ENCODE data around the gene DLX6.

DLX6 gene

DNA sequence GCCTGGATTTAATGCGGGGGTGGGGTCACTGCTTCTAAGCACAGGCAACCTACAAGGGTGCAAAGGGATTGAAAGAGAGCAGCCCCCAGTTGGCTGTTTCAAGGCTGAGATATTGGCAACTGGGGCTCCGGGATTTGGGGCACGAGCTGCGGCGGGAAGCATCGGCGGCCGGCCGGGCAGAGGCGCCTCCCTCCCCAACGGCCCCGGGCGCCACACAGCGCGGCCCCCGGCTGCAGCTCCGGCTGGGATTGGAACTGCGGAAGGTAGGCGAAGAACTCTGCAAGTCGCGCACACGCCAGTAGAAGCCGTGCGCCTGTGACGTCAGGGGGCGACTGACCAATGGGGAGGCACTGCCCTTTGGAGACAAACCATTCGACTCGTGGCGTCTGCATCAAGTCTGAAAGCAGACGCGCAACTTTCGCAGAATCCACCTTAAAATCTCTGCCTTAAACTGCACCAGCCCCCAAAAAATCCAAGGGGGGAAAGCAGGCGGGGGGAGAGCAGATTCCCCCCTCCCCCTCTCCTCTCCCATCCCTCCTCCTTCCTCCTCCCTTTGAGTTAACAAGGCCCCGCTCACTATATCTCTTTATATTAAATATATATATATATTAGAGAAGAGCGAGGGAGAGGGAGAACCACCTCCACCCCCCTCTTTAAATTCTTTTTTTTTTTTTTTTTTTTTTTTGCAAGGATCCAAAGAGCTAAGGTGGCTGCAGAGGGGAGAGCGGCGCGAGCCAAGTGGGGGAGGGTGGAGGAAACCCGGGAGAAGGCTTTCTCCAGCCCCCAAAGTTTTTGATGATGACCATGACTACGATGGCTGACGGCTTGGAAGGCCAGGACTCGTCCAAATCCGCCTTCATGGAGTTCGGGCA, at the start of gene DLX6:
Gene DLX6 (plus strand): TSS at position 371 of the 872 bp plus-strand sequence. CDS start 425 bp downstream, at position 796.
- no peak for DNase-seq (ENCODE audit: low read depth in 2 of 2)

- no peak for DNase-seq (ENCODE audit: low read depth in 2 of 2)
Observed at GRCh38 chr7:96959135-96959534, 46.2 kb upstream of the DLX6 start.

- no peak for DNase-seq (ENCODE audit: low read depth in 2 of 2)
Observed at GRCh38 chr7:96962221-96962885, 43.0 kb upstream of the DLX6 start.

DNA sequence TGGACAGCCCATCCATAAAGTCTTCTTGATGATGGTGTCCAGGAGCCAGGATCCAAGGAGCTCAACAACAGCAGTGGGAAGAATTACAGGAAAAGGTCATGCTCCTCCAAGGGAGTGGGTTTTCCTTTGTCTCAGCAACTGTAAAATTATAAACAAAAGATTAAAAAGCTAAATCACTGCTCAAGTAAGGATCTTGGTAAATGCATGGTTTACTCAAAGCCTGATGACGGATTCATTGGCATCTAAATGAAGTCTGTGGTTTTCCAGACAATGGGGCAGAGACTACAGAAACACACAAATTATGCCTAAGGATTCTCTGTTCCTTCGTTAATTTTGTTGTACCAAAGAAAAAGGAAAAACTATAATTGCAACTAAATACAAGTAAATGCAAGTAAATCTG, 36.4 kb upstream of the DLX6 start:
- DNase-seq (ENCODE audit: low read depth in 2 of 2): no peak

DNA sequence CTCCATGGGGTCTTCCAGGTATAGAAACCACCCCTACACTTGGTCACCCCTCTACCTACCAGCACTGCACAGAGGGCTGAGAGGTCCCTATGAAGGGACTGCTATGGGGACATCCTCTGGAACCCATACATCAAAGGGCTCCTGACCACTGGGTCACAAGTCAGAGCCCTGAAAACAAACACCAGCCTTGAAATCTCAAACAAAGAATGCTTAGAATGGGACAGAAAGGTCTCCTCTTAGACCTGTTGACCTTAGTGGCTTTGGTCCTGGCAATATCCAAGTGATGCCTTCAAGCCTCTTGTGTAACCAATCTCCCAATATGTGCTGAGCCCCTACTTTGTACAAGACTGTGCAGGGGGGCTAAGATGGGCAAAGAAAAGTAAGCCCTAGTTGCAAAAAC, 34.6 kb upstream of the DLX6 start:
- no peak for DNase-seq (ENCODE audit: low read depth in 2 of 2)

- DNase-seq (ENCODE audit: low read depth in 2 of 2): no peak
Observed at GRCh38 chr7:96973986-96974385, 31.4 kb upstream of the DLX6 start.

DNA sequence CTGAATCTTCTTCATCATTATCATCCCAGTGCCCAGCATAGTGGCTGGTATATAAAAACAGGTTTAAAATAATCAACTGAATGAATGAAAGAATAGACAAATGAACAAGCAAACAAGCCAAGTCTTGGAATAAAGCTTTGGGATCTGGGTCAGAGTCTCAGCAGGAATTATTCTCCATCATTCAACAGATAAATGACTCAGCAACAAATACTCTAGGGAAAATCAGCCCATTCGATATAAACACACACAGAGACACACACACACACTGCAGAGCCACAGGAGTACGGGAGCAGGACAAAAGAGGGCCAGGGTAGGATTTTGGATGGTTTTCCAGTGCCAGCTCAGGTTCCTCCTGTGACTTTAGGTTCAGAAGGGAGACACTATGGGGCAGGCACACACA, 29.2 kb upstream of the DLX6 start:
- no peak for DNase-seq (ENCODE audit: low read depth in 2 of 2)

GRCh38 chr7:96977445-96977844, 27.9 kb upstream of the DLX6 start:
- DNase-seq (ENCODE audit: low read depth in 2 of 2): no peak

- no peak for DNase-seq (ENCODE audit: low read depth in 2 of 2)
Observed at GRCh38 chr7:96979551-96980276, 25.6 kb upstream of the DLX6 start.

- no peak for DNase-seq (ENCODE audit: low read depth in 2 of 2)
Observed at GRCh38 chr7:96982586-96982985, 22.8 kb upstream of the DLX6 start.

- no peak for DNase-seq (ENCODE audit: low read depth in 2 of 2)
Observed at GRCh38 chr7:96985992-96986391, 19.4 kb upstream of the DLX6 start.

DNA sequence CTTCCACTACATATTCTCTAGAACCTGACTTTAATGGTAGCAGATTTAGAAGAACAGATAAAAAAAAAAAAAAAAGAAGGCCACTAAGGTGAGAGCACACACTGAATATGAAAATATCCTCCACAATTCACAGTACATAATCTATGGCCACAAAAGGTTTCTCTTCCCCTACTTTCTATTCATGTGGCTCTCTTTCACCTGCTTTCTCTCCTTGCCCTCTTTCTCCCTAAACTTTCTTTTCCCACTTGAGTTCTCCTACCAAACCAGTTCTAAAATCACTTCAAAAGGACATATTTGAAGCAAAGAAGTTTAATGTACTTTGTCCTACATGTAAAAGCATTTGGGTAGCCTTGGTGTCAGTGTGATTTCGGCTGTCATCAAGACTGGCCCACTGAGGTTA, 18.5 kb upstream of the DLX6 start:
- no peak for DNase-seq (ENCODE audit: low read depth in 2 of 2)

- no peak for DNase-seq (ENCODE audit: low read depth in 2 of 2)
Observed at GRCh38 chr7:96987719-96988118, 17.6 kb upstream of the DLX6 start.

GRCh38 chr7:96989241-96989858, 16.0 kb upstream of the DLX6 start:
- DNase-seq (ENCODE audit: low read depth in 2 of 2): no peak

- DNase-seq (ENCODE audit: low read depth in 2 of 2): no peak
Observed at GRCh38 chr7:96989859-96990317, 15.5 kb upstream of the DLX6 start.

GRCh38 chr7:96991546-96992191, 13.7 kb upstream of the DLX6 start:
- no peak for DNase-seq (ENCODE audit: low read depth in 2 of 2)

DNA sequence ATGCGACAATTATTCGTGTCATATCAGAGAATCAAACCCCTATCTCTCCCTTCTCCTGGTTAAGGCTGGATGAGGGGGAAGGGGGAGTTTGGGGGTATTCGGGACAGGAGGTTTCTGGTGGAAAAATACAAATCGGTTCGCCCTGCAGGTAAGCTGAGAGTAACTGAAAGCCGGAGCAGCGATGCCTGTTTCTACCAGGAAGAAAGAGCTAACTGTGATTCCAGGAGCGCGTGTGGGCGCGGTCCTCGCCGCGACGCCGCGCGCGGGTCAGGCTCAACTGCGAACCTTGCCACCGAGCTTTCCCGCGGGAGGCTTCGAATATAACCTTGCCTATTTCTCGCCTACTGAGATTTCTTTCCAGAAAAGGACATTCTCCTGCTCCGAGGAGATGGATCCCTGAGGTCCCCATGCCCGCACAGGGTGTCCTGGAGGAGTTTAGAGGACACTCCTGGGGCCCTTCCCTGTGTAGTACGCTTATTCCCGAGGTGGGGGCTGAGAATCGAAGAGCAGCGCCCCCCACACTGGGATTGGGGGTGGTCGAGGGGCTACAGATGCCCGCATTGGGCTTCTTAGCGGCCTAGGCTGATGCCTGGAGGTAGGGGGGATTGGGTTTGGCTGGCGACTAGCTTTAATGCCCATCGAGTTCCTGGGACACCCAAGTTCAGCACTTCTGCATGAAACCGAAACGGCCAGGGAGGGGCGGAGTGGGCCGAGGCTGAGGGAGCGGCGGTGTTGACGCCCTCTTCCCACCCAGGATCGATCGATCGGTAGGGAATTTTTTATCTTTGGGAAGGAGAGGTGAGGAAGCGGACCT, 13.0 kb upstream of the DLX6 start:
- no peak for DNase-seq (ENCODE audit: low read depth in 2 of 2)

- DNase-seq (ENCODE audit: low read depth in 2 of 2): no peak
Observed at GRCh38 chr7:96993094-96993865, 12.1 kb upstream of the DLX6 start.

GRCh38 chr7:96993980-96994379, 11.4 kb upstream of the DLX6 start:
- DNase-seq (ENCODE audit: low read depth in 2 of 2): no peak
